Fibroblast of lung (primary cell): ENCODE data around the gene PDCD1LG2.

Experiments used
- CTCF ChIP-seq, 2 donors: IDR thresholded peaks in 1 of 2; conservative IDR thresholded peaks in 1 of 2; 1 replicate in 1 of 2; 2 replicates in 1 of 2; pipeline ENCODE4 v1.5.1; 2011 to 2012; ENCODE audit warnings: low read length in 2 of 2, control low read depth in 1 of 2, inconsistent platforms in 1 of 2, low read depth in 1 of 2, mild to moderate bottlenecking in 1 of 2
- EZH2 ChIP-seq: IDR thresholded peaks from 2 replicates; pipeline ENCODE4 v1.5.1; 2012; ENCODE audit warnings: low read length, control low read depth, mild to moderate bottlenecking; ENCODE audit errors: missing control alignments

- TF ChIP-seq CTCF (conservative IDR thresholded peaks at IDR 0.05 in 1 of 2, IDR thresholded peaks at IDR 0.05 in 1 of 2; ENCODE audit: low read depth in 1 of 2, low read length in 2 of 2) (no peak), EZH2 (no peak)
Measured at GRCh38 chr9:5612185-5612530, 101.8 kb downstream of the PDCD1LG2 start.
